AG10803 (cell line): Measurements from ENCODE around the gene NXT2.

Experiments
- DNase-seq: peaks from one replicate; pipeline ENCODE4 v3.0.0; 2010; ENCODE audit warnings: low read depth
- H3K4me3 ChIP-seq: 2 replicates; pipeline ENCODE4 v1.5.1; 2011; ENCODE audit warnings: mild to moderate bottlenecking, low read length, control low read depth
- CTCF ChIP-seq: conservative IDR thresholded peaks from 2 replicates; pipeline ENCODE4 v1.5.1; 2011; ENCODE audit warnings: mild to moderate bottlenecking, low read length, control low read depth, inconsistent platforms

NXT2 gene

GRCh38 chrX:109536439-109537323 lies at the start of gene NXT2:
Gene NXT2 (plus strand): TSS chrX:109536844. CDS start chrX:109537007, 163 bp downstream.
- DNase-seq = peak; percentile 90
- H3K4me3 ChIP-seq = peak within 1 kb of the TSS; percentile 76
- TF ChIP-seq CTCF = no peak

- H3K4me3 ChIP-seq = no peak overlapping the region
- no peak for DNase-seq
- TF ChIP-seq CTCF = no peak
These were observed 49.0 kb upstream of the NXT2 start for GRCh38 chrX:109487640-109488039.

- TF ChIP-seq CTCF = no peak
- no peak for DNase-seq
- H3K4me3 ChIP-seq = no peak overlapping the region
These were observed 47.5 kb upstream of the NXT2 start for GRCh38 chrX:109489174-109489573.

DNA sequence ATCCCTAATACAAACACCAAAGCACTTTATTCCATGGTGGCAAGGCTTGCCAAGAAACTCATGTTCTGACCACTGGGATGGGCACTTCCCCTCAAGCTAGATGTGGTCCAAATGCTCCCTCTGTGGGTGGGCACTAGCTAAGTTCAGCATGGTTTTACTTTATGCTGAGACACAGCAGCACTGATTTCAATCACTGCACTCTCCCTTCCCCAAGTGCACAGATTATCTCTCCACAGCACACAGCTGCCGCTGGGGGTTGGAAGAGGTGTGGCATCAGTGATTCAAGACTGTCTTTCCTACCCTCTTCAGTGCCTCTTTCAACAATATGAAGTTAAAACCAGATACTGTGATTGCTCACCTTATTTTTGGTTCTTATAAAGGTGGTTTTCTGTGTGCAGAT lies 38.2 kb upstream of the NXT2 start:
- no peak overlapping the region for H3K4me3 ChIP-seq
- DNase-seq = no peak
- no peak for TF ChIP-seq CTCF

- H3K4me3 ChIP-seq = no peak overlapping the region
- TF ChIP-seq CTCF = no peak
- no peak for DNase-seq
These were observed 35.5 kb upstream of the NXT2 start for GRCh38 chrX:109501176-109501575.

DNA sequence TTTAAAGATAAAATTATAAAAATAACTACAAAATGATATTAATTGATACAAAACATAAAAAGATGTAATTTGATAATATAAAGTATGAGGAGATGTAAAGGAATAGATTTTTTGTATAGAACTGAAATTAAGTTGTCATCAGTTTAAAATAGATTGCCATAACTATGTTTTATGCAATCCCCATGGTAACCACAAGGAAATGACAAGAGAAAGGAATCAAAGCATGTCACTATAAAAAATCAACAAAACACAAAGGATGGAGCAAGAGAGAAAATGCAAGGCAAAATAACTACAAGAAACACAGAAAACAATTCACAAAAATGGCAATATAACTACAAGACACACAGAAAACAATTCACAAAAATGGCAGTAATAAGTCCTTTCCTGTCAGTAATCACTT lies 27.7 kb upstream of the NXT2 start:
- no peak overlapping the region for H3K4me3 ChIP-seq
- DNase-seq = no peak
- no peak for TF ChIP-seq CTCF

GRCh38 chrX:109511113-109511512 lies 25.5 kb upstream of the NXT2 start:
- H3K4me3 ChIP-seq = no peak overlapping the region
- no peak for DNase-seq
- no peak for TF ChIP-seq CTCF
